Right kidney (tissue), 1 donor: ENCODE data around the gene GAS7.

Source experiments
- DNase-seq: peaks from one replicate; pipeline ENCODE4 v3.0.0-alpha.2; 2016

GAS7 gene

DNA sequence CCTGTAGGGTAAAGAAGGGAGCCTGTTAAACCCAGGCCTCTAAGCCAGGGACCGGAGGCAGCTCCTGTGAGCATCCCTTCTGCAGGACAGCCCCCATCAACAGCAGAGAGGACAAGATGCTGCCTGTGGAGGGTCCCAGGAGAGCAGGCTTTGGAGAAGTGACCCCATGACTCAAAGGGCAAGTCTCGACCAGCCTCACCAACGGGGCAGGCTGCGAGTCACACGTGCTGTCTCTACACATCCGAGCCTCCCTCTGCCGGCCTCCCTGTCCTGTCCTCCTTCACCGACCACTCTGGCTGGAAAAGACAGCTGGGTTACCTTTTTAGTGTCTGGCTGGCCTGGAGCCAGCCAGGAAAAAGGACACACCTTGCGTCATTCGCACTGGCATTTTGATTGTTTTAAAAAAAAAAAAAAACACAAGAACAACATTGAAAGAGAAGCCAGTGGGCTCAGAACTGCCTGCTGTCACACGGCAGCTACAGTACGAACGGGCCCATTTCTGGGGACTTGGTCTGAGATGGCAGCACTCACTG, 218.9 kb downstream of the GAS7 start:
- no peak for DNase-seq

DNA sequence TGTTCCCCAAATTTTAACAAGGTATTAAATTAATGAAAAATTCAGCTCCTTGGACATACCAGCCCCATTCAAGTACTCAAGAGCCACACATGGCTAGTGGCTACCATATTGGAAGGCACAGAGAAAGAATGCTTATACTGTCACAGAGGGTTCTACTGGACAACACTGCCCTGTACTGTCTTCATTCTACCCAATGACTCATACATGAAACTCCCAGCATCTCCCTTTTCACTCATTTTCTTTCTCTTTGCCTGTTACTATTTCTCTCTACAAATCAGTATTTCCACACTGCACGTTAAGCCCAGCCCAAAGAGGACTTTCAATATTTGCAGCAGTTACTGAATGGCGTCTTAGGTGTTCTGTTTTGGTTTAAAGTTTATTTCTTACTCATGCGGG, 221.2 kb downstream of the GAS7 start:
- no peak for DNase-seq

DNA sequence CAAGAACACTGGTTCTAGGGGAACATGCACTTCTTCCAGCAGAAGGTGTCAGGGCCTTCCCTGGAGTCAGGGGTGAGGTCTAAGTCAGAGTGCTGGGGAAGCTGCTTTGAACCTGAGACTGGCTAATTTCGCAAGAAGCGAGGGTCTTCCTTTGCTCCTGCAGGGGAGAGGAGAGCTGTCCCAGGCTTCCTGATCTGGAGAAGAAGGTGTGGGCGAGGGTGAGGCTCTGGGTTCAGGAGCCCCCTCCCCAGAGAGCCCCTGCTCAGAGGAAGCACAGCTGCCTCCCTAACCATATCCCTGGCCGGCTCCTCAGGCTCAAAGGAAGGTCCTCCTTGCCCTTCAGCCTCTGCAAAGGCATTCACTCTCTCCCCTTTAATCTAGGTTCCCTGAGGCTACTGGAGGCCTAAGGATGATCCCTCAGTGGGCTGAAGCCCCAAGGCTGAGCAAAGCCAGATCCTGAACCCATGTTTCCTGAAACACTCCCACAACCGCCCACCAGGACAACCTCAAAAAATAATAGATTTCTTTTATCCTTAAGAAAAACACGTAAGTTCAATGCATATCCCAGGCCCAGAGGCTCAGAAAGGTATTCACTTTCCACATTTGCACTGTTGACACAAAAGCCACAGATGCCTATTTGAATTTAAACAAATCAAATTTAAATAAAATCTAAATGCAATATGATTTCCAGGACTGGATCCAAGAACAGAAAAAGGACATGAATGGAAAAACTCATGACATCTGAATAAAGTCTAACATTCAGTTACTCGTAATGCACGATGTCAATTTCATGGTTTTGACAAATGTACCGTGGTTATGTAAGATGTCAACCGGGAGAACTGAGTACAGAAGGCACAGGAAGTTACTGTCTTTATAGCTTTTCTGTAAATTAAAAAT, 221.9 kb downstream of the GAS7 start:
- DNase-seq = no peak

DNA sequence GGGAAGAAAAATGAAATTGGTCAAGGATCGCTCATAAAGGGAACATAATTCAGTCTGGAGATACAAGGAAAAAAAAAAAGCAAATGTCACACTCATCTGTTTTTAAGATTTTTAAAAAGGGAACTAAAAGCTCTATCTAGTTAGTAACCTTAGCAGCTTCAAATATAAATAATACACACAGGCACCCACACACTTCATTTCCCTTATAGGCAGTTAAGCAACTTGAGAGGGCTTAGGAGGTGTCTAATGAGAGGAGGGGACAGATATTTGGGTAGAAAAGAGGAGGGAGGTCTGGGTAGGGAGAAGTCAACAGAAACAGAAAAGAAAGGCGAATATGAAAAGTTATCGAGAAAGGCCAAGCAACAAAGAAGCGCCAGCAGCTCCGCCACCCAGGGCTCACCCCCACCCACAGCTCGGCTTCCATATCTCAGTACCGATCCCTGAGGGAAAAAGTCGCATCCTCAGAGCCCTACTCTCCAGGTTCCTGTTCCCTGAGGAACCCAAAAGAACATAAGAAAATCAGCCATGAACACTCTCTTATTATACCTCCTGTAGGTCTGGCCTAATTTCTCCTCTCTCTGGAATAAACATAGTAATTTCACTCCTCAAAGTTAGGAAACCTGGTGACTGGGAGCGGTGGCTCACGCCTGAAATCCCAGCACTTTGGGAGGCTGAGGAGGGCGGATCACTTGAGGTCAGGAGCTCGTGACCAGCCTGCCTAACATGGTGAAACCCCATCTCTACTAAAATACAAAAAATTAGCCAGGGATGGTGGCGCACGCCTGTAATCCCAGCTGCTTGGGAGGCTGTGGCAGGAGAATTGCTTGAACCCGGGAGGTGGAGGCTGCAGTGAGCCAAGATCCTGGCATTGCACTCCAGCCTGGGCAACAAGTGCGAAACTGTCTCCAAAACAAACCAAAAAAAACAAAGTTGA, 223.7 kb downstream of the GAS7 start:
- no peak for DNase-seq

DNA sequence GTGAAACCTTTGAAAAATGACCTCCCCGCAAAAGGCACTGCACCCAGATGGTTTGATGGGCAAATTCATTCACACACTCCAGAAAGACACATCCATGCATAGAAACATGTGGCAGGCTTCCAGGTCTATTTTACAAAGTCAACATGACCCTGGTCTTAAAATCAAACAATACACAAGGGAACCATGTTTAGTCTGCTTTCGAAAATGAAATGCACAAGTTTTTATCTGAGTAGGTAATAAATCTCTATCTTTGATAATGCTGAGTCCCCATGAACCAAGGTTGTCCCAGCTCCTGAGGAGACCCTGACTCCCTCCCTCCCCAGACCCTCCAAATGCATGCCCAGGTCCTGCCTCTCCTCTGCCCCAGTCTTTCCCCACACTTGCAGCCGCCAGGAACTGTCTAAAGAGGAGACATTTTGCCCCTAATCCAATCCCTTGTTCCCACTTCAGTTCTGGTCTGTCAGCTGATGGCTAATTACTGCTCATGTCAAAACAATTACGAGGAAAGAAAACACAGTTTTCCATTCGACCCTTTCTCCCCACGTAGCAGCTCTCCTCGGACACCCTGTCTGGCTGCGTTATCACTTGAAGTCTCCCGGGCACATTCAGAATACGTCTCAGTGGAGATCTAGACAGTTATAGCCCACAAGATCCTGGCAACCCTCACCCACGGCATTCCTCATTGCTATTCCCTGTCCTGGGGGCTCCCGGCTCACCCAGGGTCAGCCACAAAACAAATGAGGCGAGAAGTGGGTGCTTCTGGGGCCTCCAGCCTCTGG, 224.5 kb downstream of the GAS7 start:
- no peak for DNase-seq

DNA sequence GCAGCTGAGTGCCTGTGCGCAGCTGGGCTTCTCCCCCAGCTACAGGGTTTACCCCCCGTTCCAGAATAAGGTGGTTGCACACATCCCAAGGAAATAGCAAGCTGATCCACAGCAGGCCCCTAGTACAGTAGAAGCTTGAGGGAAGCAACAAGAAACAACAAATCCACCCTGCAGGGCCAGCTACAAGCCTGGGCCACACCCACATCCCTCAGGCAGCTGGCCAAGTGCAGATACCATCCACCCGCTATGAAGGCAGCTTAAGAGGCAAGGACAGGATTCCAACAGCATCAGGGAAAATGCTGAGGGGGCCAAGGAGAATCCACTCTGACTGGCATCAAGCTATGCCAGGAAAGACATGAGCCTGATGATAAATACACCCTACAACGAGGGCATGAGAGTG, 226.4 kb downstream of the GAS7 start:
- no peak for DNase-seq

DNA sequence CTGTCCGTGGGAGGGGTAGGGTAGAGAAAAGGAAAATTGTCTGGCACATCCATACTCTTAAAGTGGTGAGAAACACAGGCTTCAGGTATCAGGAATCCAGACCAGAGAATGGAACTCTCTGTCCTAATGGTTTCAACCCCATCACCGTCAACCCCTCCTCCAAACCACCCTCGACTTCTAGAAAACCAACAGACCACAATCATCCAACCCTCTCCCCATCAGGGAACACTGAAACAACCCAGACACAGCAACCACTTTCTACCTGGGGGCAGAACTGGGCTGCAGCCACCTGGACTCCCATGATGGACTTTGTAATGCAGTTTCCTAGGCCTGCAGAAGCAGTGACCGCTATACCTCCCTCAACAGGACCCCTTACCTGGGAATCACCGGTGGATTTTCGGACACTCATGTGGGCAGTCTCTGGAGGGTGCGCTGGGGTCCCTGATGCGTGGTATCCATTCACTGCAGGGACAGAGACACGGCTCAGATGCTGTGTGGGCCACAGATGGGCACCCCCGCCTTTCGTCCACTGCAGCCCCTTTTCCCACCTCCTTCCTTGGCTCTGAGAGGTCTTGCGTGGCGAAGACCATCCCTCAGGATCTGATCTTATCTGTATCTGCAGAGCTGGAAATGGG, 229.0 kb downstream of the GAS7 start:
- DNase-seq = no peak

DNA sequence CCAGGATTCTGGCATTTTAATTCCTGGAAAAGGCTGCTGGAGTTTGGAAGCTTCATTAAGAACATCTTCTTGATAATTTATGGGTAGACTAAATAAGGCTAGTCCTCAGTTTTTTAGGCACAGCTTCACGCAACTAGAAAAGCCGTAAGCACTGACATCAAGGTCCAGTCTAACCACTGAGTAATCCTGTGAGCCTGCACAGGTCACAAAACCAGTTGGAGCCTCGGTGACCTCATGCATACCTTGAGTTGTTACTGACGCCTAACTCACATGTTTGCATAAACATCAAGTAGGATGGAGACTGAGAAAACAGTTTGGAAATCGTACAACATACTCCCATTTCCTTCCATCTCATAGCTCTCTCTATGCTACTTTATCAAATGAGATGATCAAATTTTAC, 229.5 kb downstream of the GAS7 start:
- DNase-seq = no peak

DNA sequence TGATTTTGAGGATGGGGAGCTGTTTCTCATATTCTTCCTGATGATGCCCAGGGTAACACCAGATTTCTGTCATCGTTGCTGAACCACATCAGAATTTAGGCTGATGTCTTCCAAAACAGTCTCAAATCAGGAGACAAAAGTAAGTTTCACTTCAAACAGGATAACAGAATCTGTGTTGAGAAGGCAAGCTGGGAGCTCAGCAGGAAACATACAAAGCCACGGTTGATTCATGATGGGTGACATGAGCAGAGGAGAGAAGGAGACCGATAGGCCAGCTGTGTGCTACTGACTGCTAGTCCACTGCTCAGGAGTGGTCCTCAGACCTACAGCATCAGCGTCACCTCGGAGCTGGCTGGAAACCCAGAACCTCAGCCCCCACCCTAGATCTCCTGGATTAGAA, 230.4 kb downstream of the GAS7 start:
- no peak for DNase-seq

DNA sequence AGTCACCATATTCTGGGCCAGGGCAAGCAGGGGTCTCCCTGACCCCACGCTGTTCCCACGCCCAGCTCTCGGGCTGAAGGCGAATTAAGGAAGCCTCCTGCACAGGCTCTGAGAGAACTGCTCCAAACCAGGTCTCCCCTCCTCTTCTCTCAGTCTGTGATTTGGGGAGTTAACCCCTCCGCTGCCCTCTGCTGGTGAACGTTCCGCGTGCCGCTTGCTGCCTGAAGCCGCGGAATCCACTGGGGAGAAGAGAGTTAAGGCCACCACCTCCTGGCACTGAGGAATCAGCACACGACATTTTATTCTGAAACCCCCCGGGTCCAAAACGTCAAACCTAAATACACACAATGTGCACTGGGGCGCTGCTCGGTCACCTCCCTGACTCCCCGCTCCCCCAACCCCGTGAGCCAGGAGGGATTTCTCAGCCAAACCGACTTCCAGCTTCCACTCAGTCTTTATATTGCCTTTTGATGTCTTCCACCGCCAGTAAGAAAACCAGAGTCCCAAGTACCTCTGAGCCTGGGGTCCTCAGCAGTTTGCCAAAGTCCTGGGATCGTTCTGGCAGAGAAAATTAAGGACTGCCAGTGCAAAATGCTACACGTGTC, 238.9 kb downstream of the GAS7 start:
- peak; percentile 64 for DNase-seq

DNA sequence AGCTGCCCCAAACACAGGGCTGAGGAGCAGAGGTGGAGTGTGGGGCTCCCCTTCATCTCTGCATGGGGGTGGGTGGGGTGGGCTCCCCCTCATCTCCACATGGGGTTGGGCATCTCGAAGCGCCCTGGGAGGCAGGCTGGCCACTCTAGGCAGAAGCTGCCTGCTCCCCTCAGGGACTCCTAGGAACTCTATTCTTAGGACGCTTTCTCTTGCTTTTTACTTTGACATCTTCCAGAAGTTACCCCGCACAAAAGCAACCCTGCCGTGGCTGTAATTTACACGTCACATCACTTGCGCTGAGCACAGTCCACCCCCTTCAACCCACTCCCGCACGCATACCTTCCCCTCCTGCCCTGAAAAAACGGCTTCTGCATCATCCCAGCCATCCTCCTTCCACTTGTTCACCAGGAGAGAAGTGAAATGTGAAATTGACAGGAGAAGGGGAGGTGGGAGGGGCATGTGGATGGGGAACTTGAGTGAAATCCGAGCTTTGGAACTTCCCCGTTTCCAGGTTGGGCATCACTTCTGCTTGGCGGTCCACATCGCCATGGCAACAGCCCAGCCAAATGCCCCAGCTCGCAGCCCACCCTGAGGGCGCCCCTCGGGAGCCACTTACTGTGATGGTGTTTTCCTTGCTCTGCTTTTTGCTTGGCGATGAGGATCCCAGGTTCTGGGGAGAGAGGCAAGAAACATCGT, 239.7 kb downstream of the GAS7 start:
- no peak for DNase-seq

DNA sequence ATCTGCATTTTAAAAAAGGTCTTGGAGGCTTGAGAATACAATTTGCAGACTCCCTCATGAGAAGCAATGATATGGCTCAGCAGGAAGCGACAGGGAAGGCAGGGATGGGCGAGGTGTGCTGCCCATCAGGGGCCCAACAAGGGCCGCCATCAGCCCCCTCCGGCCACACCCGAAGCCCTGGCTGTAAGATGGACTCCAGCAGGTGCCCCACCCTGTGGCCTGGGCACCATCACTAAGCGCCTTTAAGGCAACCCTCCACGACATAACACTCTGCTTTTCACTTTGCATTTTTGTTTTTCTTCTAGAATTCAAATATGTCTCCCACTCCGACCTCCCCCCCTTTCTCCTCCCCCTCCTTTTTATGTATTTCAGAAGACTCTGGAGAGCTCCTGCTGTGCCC, 241.2 kb downstream of the GAS7 start:
- no peak for DNase-seq

DNA sequence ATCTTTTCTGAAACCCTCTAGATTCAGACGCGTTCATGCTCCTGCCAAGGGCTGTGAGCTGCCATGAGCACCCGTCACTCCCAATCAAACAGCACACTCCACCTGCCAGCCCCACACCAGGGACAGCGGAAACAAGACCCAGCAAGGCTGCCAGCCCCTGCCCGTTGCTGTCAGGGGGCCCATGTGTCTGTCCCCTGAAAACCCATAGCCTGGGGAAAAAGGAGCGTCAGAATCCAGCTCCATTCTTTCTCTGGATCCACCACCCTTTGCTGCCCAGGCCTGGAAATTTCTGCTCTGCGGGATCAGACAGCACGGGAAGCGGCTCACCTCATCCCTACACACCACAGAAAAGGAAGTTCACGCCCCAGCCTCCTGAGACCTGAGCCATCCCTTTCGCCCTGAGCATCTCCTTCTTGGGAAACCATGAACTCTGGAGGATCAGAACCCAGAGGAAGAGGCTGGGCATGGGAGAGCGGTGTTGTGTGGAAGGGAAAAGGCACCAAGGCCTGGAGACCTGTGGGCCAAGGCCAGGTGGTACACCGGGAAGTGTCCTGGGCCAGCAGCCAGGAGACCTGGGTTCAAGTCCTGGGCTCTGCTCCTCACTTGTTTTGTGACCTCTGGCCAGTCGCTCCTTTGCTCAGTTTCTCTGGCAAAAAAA, 241.8 kb downstream of the GAS7 start:
- no peak for DNase-seq

DNA sequence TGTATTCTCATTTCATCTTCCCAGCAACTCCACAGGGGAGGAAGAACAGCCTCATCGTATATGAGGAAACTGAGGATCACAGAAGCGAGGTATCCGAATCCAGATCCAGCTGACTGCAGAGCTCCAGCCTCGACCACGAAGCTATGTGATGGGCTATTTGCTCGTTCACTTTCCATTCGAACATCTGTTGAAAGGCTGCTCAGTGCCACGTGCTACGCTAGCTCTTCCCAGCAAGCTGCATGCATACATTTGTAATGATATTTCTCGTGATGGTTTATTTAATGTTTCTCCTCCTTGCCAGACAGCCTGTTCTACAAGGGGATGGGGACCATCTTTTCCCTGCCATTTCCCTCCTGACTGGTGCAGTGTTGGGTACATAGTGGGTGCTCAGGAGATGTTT, 244.9 kb downstream of the GAS7 start:
- no peak for DNase-seq

DNA sequence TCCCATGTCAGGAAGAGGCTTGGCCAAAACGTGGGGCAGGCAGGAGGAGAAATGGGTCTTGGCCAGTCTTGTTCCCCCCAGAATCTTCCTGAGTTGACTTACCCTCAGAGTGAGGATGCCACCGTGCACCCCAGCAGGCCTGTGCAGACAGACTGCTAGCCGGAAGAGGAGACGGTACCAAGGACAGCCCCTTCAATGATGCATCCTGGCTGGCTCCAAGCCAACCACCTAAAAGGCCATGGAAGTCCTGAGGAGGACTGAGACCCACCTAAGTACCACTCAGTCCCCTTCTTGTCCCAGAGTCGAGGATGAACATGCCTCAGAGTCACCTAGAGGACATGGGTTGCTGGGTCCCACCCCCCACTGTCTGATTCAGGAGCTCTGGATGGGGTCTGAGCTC, 246.6 kb downstream of the GAS7 start:
- no peak for DNase-seq

DNA sequence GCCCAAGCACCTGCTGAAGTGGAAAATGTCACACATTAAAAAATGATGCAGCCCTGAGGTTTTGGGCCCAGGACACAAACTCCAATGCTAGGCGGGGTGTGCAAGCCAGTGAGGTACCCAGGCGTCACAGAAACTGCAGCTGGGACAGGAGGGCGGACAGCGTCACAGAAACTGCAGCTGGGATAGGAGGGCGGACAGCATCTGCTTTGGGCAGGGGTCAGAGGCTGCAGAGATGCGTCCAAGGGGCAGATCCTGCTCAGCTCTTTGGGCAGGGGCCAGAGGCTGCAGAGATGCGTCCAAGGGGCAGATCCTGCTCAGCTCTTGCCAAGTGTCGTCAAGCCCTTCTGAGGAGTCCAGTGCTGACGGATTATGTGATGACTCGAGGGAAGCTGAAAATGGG, 249.5 kb downstream of the GAS7 start:
- DNase-seq = no peak

DNA sequence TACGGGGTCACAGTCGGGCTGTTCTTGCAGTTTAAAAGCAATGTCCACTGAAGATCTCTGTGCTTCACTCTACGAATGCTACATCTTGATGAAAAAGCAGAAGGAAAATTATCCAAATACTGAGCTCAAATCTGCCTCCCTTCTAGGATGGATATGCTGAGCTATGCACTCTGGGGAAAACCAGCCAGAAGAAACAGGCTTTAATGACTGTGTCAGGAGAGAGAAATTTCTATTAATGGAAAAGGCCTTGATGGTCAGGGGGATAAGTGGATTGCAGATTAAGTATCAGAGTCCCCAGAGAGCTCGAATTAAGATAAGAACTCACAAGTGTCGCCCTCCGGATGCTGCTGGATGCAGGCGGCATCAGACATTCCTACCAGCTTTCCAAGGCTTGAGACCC, 253.7 kb downstream of the GAS7 start:
- DNase-seq = no peak

DNA sequence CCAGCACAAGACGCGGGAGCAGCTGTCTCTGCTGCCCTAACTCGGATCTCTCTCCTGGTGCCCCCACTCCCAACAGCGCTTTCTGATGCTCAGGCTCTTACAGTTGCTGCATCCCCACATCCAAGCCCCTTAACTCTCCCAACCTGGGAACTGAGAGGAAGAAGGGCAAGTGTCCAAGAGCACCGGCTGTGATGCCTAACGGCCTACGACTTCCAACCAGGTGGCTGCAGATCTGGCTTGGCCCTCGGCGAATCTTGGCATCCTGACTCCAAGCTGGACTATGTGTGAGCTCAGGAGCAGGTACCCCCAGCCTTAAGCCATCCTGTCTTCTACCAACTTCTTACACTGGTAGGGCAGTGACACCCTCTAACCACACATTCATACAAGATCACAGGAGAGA, 255.1 kb downstream of the GAS7 start:
- DNase-seq = no peak

DNA sequence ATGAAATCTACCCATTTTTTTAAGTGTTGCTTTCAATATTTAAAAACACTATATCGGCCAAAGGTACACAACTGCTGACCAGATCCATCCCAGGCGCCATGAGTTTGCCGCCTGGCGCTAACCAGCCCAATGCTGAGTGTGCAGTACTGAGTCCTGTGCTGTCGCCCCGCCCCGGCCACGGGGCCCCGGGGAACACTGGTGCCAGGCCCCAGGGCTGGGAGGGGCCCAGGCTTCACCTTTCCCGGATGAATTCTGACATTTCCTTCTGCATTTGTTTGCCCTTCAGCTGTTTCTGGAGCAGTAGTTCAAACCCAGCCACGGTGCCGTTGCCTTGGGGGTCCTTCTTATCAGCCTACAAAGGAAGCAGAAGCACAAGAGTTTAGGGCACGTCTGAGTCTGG, 255.5 kb downstream of the GAS7 start:
- DNase-seq = no peak

DNA sequence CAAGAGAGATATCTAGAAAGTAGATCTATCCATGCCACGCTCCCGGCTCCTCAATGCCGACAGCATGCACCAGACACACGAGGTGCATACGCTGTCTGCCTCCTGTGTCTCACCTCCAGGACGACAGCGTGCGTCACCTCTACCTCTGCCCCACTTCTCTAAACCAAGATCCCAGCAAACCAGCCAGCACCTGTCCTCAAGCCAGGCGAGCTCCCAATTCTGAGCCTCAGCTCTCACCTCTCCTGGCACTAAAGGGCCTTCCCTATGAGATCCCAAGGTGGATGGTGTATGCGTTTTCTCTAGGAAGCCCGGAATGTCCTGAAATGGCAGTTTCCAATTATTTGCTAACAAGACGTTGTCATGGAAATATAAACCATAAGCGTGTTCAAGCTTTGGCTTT, 257.1 kb downstream of the GAS7 start:
- DNase-seq = no peak
